ENCODE measurements around the gene PCDHGC5.

PCDHGC5 gene

DNA sequence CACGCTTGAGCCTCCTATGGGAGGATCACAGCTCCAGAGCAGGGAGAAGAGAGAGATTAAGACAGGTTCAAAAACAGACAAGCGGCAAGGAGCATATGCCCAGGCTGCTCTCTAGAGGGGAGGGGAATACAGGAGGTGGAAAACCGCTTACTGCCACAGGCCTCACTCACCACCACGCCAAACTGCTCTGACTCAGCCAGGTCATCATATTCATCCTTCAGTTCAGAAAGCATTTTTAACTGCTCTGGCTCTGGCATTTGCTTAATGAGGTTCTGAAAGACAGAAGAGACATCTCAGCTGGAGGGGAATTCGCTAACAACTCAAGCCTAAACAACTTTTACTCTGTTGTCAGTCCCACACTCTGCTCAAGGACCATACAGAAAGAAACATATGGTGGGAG is 40.1 kb downstream of the PCDHGC5 start:
- no peak for DNase-seq (ENCODE audit: low read depth in 2 of 3, low spot score in 2 of 3)

GRCh38 chr5:141529873-141530272 is 41.0 kb downstream of the PCDHGC5 start:
- no peak for DNase-seq (ENCODE audit: low read depth in 2 of 3, low spot score in 2 of 3)

DNA sequence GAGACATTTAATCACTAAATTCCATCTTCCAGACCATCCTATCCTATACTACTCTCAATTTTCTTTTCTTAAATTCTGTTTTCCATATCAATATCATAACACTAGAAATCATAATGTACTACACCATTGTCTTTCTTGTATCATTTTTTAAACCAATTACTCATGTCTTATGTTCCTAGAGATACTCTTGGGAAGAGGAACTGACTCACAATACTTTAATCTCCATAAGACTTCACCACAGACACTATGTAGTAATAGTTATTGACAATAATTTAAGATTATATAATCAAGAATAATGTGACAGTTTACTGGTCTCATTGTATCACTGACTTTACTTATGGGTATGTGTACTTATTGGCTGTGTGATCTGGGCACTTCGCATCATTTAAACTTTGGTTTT is 43.8 kb downstream of the PCDHGC5 start:
- DNase-seq (ENCODE audit: low read depth in 2 of 3, low spot score in 2 of 3) = no peak

DNA sequence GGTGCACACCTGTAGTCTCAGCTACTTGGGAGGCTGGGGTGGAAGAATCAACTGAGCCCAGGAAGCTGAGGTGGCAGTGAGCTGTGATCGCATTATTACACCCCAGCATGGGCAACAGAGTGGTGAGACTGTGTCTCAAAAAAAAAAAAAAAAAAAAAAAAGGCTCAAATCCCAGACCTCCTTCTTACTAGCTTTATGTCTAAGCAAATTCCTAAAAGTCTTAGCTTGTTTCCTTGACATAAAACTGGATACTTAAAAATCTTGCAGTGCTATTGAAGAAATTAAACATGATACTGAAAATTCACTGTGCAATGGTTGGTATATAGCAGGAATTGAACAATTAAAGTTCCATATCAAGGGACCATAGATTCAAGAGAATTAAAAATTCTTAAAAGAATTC is 45.0 kb downstream of the PCDHGC5 start:
- DNase-seq (ENCODE audit: low read depth in 2 of 3, low spot score in 2 of 3) = no peak

DNA sequence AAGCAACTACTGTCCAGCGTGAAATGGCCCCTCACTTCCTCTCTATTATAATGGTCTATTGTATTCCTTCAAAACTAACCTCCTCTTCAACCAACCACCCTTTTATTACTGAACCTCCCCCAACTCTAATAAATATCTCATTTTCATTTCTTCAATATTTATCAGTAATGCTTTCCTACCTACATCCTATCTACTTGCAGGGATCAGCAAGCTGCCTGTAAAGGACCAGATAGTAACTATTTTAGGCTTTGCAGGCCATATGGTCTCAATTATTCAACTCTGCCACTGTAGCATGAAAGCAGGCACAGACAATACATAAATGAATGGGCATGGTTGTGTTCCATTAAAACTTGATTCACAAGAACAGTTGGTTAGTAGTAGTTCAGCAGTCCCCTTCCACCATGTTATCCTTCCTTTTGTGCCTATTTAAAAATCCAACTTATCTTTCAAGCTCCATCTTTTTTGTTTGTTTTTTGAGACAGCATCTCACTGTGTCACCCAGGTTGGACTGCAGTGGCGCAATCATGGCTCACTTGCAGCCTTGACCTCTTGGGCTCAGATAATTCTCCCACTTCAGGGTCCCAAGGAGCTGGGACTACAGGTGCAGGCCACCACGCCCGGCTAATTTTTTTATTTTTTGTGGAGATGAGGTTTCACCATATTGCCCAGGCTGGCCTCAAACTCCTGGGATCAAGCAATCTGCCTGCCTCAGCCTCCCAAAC is 45.8 kb downstream of the PCDHGC5 start:
- no peak for DNase-seq (ENCODE audit: low read depth in 2 of 3, low spot score in 2 of 3)

All from activated CD8-positive, alpha-beta memory T cell treated with anti-CD3 and anti-CD28 coated beads for 48 hours (primary cell).